SU-DHL-6 (cell line): ENCODE measurements around the gene CAB39.

Source experiments
- EZH2phosphoT487 ChIP-seq: fragments of 200-600 bp; sonication (generic), shearing (Covaris generic); conservative IDR thresholded peaks from 2 replicates; pipeline ENCODE4 v1.6.1; 2018; ENCODE audit warnings: mild to moderate bottlenecking, antibody characterized with exemption, low read length, moderate library complexity, mixed read lengths
- TF ChIP-seq, protein P1 (sequence below): fragments of 200-600 bp; sonication (generic); IDR thresholded peaks from one replicate; pipeline ENCODE4 v1.5.1; 2017; ENCODE audit warnings: antibody characterized with exemption, mild to moderate bottlenecking, low read length, moderate library complexity; ENCODE audit not compliant: insufficient read depth, poor library complexity, severe bottlenecking

DNA sequence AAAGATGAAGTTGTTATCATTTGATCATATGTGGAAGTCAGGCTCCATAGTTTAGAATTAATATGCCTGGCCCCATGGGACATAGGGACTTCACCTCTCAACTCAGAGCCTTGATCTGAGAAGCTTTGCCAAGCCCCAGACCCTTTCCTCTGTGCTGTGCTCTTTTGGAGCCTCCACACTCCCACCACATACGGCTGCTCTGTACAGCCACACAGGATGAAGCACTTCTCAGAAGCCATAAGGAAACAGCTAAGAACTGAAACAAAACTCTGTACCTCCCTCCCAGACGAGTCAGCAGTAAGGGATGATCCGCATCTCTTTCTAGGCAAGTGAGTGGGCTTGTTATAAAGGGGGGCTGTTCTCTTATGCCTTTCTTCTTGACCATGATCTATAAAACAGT, 66.5 kb downstream of the CAB39 start:
- TF ChIP-seq, protein P1, sequence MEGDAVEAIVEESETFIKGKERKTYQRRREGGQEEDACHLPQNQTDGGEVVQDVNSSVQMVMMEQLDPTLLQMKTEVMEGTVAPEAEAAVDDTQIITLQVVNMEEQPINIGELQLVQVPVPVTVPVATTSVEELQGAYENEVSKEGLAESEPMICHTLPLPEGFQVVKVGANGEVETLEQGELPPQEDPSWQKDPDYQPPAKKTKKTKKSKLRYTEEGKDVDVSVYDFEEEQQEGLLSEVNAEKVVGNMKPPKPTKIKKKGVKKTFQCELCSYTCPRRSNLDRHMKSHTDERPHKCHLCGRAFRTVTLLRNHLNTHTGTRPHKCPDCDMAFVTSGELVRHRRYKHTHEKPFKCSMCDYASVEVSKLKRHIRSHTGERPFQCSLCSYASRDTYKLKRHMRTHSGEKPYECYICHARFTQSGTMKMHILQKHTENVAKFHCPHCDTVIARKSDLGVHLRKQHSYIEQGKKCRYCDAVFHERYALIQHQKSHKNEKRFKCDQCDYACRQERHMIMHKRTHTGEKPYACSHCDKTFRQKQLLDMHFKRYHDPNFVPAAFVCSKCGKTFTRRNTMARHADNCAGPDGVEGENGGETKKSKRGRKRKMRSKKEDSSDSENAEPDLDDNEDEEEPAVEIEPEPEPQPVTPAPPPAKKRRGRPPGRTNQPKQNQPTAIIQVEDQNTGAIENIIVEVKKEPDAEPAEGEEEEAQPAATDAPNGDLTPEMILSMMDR: no peak
- no peak for TF ChIP-seq EZH2phosphoT487
